H9 (cell line): ENCODE data around the gene KLHL34. TPM values are rescaled to one million over a fixed set of nuclear protein-coding genes. Genes with fewer than 3 reads are reported as not detected.

Experiments
- DNase-seq: peaks from one replicate; pipeline ENCODE4 v3.0.0-alpha.2; 2017
- H2AFZ ChIP-seq: one replicate; pipeline ENCODE4 v1.6.1; 2013; ENCODE audit warnings: mild to moderate bottlenecking, low read length, control low read depth, moderate library complexity
- H2AK5ac ChIP-seq: 2 replicates; pipeline ENCODE4 v1.6.1; 2013; ENCODE audit warnings: low read length, control low read depth, mixed read lengths; ENCODE audit not compliant: insufficient read length
- H2BK120ac ChIP-seq: one replicate; pipeline ENCODE4 v1.6.1; 2013; ENCODE audit warnings: low read depth, mild to moderate bottlenecking, low read length, control low read depth, inconsistent platforms; ENCODE audit not compliant: poor library complexity, severe bottlenecking
- H2BK12ac ChIP-seq: 2 replicates; pipeline ENCODE4 v1.6.1; 2013; ENCODE audit warnings: low read length, control low read depth, mixed read lengths, low read depth; ENCODE audit not compliant: insufficient read length
- H2BK15ac ChIP-seq: 2 replicates; pipeline ENCODE4 v1.6.1; 2013; ENCODE audit warnings: low read depth, low read length, control low read depth
- H2BK20ac ChIP-seq: one replicate; pipeline ENCODE4 v1.6.1; 2013; ENCODE audit warnings: low read depth, mild to moderate bottlenecking, low read length, control low read depth, inconsistent platforms; ENCODE audit not compliant: poor library complexity, severe bottlenecking
- H2BK5ac ChIP-seq: 2 replicates; pipeline ENCODE4 v1.6.1; 2013; ENCODE audit warnings: low read length, control low read depth, mixed read lengths; ENCODE audit not compliant: insufficient read length
- H3K14ac ChIP-seq: 2 replicates; pipeline ENCODE4 v1.6.1; 2013; ENCODE audit warnings: low read length, control low read depth; ENCODE audit not compliant: insufficient read depth
- H3K18ac ChIP-seq: 2 replicates; pipeline ENCODE4 v1.6.1; 2013; ENCODE audit warnings: low read depth, mild to moderate bottlenecking, mixed read lengths, low read length, control low read depth; ENCODE audit not compliant: insufficient read length
- H3K23ac ChIP-seq: 2 replicates; pipeline ENCODE4 v1.6.1; 2013; ENCODE audit warnings: low read length, control low read depth, mixed read lengths, low read depth; ENCODE audit not compliant: insufficient read length
- H3K23me2 ChIP-seq: 2 replicates; pipeline ENCODE4 v1.6.1; 2013; ENCODE audit warnings: low read depth, mild to moderate bottlenecking, mixed read lengths, low read length, control low read depth; ENCODE audit not compliant: insufficient read length, poor library complexity, severe bottlenecking
- H3K27ac ChIP-seq: 2 replicates; pipeline ENCODE4 v1.5.1; 2013; ENCODE audit warnings: low read length, control low read depth, mixed read lengths, low read depth; ENCODE audit not compliant: insufficient read length
- H3K27me3 ChIP-seq: 2 replicates; pipeline ENCODE4 v1.6.1; 2013; ENCODE audit warnings: low read length, control low read depth, inconsistent platforms; ENCODE audit not compliant: insufficient read depth
- H3K4ac ChIP-seq: 2 replicates; pipeline ENCODE4 v1.6.1; 2013; ENCODE audit warnings: low read depth, mild to moderate bottlenecking, control low read depth, inconsistent platforms, low read length, moderate library complexity
- H3K4me1 ChIP-seq: 2 replicates; pipeline ENCODE4 v1.6.1; 2013; ENCODE audit warnings: low read length, control low read depth, inconsistent platforms; ENCODE audit not compliant: insufficient read depth
- H3K4me2 ChIP-seq: 2 replicates; pipeline ENCODE4 v1.6.1; 2013; ENCODE audit warnings: low read length, control low read depth, mixed read lengths; ENCODE audit not compliant: insufficient read length, insufficient read depth
- H3K56ac ChIP-seq: 2 replicates; pipeline ENCODE4 v1.6.1; 2013; ENCODE audit warnings: low read depth, mild to moderate bottlenecking, mixed read lengths, low read length, control low read depth; ENCODE audit not compliant: insufficient read length
- H3K79me1 ChIP-seq: 2 replicates; pipeline ENCODE4 v1.6.1; 2013; ENCODE audit warnings: low read depth, mild to moderate bottlenecking, moderate library complexity, low read length, control low read depth, inconsistent platforms; ENCODE audit not compliant: insufficient read depth, poor library complexity, severe bottlenecking
- H3K79me2 ChIP-seq: 2 replicates; pipeline ENCODE4 v1.6.1; 2013; ENCODE audit warnings: low read length, control low read depth, inconsistent platforms; ENCODE audit not compliant: insufficient read depth
- H3K9ac ChIP-seq: 2 replicates; pipeline ENCODE4 v1.6.1; 2013; ENCODE audit warnings: low read length, control low read depth, mixed read lengths; ENCODE audit not compliant: insufficient read length; ENCODE audit errors: extremely low read depth
- H3K9me3 ChIP-seq: one replicate; pipeline ENCODE4 v1.6.1; 2013; ENCODE audit warnings: low read depth, low read length, inconsistent platforms; ENCODE audit not compliant: control insufficient read depth
- H3T11ph ChIP-seq: one replicate; pipeline ENCODE4 v1.6.1; 2013; ENCODE audit warnings: mild to moderate bottlenecking, low read length, control low read depth, inconsistent platforms
- H4K20me1 ChIP-seq: one replicate; pipeline ENCODE4 v1.6.1; 2013; ENCODE audit not compliant: control insufficient read depth, insufficient read length, insufficient read depth
- H4K5ac ChIP-seq: 2 replicates; pipeline ENCODE4 v1.6.1; 2013; ENCODE audit warnings: low read depth, mild to moderate bottlenecking, mixed read lengths, low read length, control low read depth; ENCODE audit not compliant: insufficient read length
- H4K8ac ChIP-seq: replicated peaks from 2 replicates; pipeline ENCODE4 v1.6.1; 2013; ENCODE audit warnings: low read length, control low read depth, mixed read lengths, low read depth; ENCODE audit not compliant: insufficient read length
- H4K91ac ChIP-seq: 2 replicates; pipeline ENCODE4 v1.6.1; 2013; ENCODE audit warnings: low read depth, mild to moderate bottlenecking, moderate library complexity, mixed read lengths, low read length, control low read depth; ENCODE audit not compliant: insufficient read length
- H3K27ac Mint-ChIP-seq, 3 experiments: 2 replicates in 2 of 3; 3 replicates in 1 of 3; pipeline ENCODE4 v1.8.0; 2020 to 2021; ENCODE audit warnings: mixed read lengths in 3 of 3, mild to moderate bottlenecking in 1 of 3, moderate library complexity in 1 of 3
- H3K27me3 Mint-ChIP-seq: 2 replicates; pipeline ENCODE4 v1.8.0; 2021; ENCODE audit warnings: low read depth, mild to moderate bottlenecking, moderate library complexity, mixed read lengths
- H3K36me3 Mint-ChIP-seq, 3 experiments: 2 replicates in 2 of 3; 3 replicates in 1 of 3; pipeline ENCODE4 v1.8.0; 2020 to 2021; ENCODE audit warnings: low read depth in 3 of 3, mixed read lengths in 3 of 3; ENCODE audit not compliant: insufficient read depth in 1 of 3
- H3K4me1 Mint-ChIP-seq, 2 experiments: 2 replicates each; pipeline ENCODE4 v1.8.0; 2020; ENCODE audit warnings: mixed read lengths in 2 of 2
- H3K4me3 Mint-ChIP-seq, 2 experiments: 2 replicates in 1 of 2; 3 replicates in 1 of 2; pipeline ENCODE4 v1.8.0; 2020 to 2021; ENCODE audit warnings: mild to moderate bottlenecking in 2 of 2, mixed read lengths in 2 of 2, moderate library complexity in 1 of 2
- H3K9me3 Mint-ChIP-seq, 2 experiments: 2 replicates in 1 of 2; 3 replicates in 1 of 2; pipeline ENCODE4 v1.8.0; 2020; ENCODE audit warnings: mild to moderate bottlenecking in 2 of 2, mixed read lengths in 2 of 2, moderate library complexity in 1 of 2
- WGBS: extraction: QIAGEN DNeasy Blood & Tissue Kit; methylation state at CpG from one replicate; pipeline ENCODE4 v1.1.7; 2013; ENCODE audit warnings: missing lambda C conversion rate, low lambda C conversion rate, mixed read lengths; ENCODE audit not compliant: insufficient read length; ENCODE audit errors: extremely low coverage; 5-methylcytosine and 5-hydroxymethylcytosine counted together
- total RNA-seq: library from RNA; stranded (reverse); gene quantifications from 2 replicates; pipeline ENCODE4 v1.2.1, GENCODE V29; 2021
- TF ChIP-seq, protein P1 (sequence below): fragments of 200-600 bp; sonication (generic); conservative IDR thresholded peaks from 3 replicates; pipeline ENCODE4 v1.8.0; 2021; ENCODE audit warnings: antibody characterized with exemption, mild to moderate bottlenecking

The KLHL34 gene
- total RNA-seq, 1 experiment from 2014 or later: not detected

DNA sequence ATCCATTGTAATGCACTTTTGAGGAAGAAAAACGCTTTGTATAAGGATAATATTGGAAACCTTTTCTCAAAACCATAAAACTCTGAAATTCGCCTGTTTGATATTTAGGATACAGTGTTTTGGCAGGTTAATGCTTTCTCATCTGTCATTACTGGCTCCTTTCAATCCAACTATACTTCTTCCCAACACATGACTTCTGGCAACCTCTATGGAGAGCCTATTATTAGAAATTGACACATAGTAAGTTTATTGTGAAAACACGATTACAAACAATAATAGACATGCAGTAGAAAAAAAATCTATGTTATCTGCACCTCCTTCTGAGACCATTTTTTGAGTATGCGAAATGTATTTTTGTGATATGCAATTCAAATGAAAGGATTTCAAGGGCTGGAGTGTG lies 4.6 kb upstream of the KLHL34 start:
- Mint-ChIP-seq H3K4me3 (no peak overlapping the region), H3K27me3 (no peaks in the 10 kb centered on the region; the same call in 1 of the 2 replicates)
- TF ChIP-seq, protein P1, sequence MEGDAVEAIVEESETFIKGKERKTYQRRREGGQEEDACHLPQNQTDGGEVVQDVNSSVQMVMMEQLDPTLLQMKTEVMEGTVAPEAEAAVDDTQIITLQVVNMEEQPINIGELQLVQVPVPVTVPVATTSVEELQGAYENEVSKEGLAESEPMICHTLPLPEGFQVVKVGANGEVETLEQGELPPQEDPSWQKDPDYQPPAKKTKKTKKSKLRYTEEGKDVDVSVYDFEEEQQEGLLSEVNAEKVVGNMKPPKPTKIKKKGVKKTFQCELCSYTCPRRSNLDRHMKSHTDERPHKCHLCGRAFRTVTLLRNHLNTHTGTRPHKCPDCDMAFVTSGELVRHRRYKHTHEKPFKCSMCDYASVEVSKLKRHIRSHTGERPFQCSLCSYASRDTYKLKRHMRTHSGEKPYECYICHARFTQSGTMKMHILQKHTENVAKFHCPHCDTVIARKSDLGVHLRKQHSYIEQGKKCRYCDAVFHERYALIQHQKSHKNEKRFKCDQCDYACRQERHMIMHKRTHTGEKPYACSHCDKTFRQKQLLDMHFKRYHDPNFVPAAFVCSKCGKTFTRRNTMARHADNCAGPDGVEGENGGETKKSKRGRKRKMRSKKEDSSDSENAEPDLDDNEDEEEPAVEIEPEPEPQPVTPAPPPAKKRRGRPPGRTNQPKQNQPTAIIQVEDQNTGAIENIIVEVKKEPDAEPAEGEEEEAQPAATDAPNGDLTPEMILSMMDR: no peak

More for the DNA sequence above, 4.6 kb upstream of the KLHL34 start:
- peaks cover 3 to 30% of the 10 kb centered on the region in 2 experiments; a peak in 4 of 5 replicates for H3K9me3 Mint-ChIP-seq
- H3K56ac ChIP-seq: no peak overlapping the region
- no peaks in the 10 kb centered on the region for H3K4me1 ChIP-seq
- H3K27ac ChIP-seq: no peak overlapping the region
- peaks cover 0 to 3% of the 10 kb centered on the region in 2 experiments; a peak in 1 of 4 replicates for H3K4me1 Mint-ChIP-seq
- H2AK5ac ChIP-seq: no peak overlapping the region
- H4K20me1 ChIP-seq: no peaks in the 10 kb centered on the region
- H3K23ac ChIP-seq: no peak overlapping the region
- H4K5ac ChIP-seq: no peak overlapping the region
- WGBS: no CpG with 5 or more reads among the region's 4 CpGs
- H4K8ac ChIP-seq: no peak overlapping the region
- no peak overlapping the region for H3T11ph ChIP-seq
- H2BK12ac ChIP-seq: no peak overlapping the region
- DNase-seq: no peak
- no peak overlapping the region for H4K91ac ChIP-seq
- H3K4ac ChIP-seq: no peak overlapping the region
- H3K79me1 ChIP-seq: no peaks in the 10 kb centered on the region
- no peak overlapping the region for H2BK5ac ChIP-seq
- no peak overlapping the region for H2BK120ac ChIP-seq
- no peak overlapping the region for H3K9ac ChIP-seq
- peaks cover 33% of the 10 kb centered on the region for H3K9me3 ChIP-seq
- H2AFZ ChIP-seq: no peak overlapping the region
- H3K4me2 ChIP-seq: no peak overlapping the region
- H3K79me2 ChIP-seq: no peaks in the 10 kb centered on the region
- no peak overlapping the region for H3K27ac Mint-ChIP-seq
- no peak overlapping the region for H2BK20ac ChIP-seq
- H3K23me2 ChIP-seq: no peaks in the 10 kb centered on the region
- no peak overlapping the region for H2BK15ac ChIP-seq
- H3K27me3 ChIP-seq: no peaks in the 10 kb centered on the region
- peaks cover 0 to 3% (median 0%) of the 10 kb centered on the region in 3 experiments; a peak in 3 of 7 replicates for H3K36me3 Mint-ChIP-seq
- no peak overlapping the region for H3K18ac ChIP-seq
- H3K14ac ChIP-seq: no peak overlapping the region
